ENCODE measurements around the gene CCDC124.

DNA sequence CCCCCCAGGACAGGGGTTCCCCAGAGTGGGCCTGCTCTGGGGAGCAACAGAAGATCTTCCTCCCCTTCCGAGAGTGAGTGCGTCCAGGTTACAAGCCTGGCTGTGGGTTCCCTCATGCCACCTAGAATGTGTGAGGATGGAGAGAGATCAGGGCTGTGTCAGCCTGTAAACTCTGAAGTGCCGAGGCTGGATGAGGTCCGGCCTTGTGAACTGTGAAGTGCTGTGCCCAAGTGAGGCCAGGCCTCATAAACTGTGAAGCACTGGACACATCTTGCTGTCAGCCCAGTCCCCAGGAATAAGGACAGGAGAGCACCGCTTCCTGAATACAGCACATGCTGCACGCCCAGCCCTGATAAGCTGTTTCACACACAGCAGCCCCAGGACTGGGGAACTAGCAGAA lies 41.7 kb downstream of the CCDC124 start:
- TF ChIP-seq, protein P1, sequence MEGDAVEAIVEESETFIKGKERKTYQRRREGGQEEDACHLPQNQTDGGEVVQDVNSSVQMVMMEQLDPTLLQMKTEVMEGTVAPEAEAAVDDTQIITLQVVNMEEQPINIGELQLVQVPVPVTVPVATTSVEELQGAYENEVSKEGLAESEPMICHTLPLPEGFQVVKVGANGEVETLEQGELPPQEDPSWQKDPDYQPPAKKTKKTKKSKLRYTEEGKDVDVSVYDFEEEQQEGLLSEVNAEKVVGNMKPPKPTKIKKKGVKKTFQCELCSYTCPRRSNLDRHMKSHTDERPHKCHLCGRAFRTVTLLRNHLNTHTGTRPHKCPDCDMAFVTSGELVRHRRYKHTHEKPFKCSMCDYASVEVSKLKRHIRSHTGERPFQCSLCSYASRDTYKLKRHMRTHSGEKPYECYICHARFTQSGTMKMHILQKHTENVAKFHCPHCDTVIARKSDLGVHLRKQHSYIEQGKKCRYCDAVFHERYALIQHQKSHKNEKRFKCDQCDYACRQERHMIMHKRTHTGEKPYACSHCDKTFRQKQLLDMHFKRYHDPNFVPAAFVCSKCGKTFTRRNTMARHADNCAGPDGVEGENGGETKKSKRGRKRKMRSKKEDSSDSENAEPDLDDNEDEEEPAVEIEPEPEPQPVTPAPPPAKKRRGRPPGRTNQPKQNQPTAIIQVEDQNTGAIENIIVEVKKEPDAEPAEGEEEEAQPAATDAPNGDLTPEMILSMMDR (conservative IDR thresholded peaks at IDR 0.05): no peak
- TF ChIP-seq ZFX (IDR thresholded peaks at IDR 0.05): no peak
